Adrenal gland (tissue), 5 donors: ENCODE data around the gene EPHB1.

Experiments used
- POLR2A ChIP-seq, 2 donors: fragments of 450-650 bp; IDR thresholded peaks; one replicate each; pipeline ENCODE4 v1.6.1; 2017; ENCODE audit warnings: antibody characterized with exemption in 2 of 2, mild to moderate bottlenecking in 2 of 2, moderate library complexity in 1 of 2
- TF ChIP-seq, protein P1 (sequence below), 6 experiments: fragments of 450-650 bp in 4 of 6; fragments of 200-600 bp in 2 of 6; sonication (generic) in 1 of 6; IDR thresholded peaks; 1 replicate in 5 of 6; 2 replicates in 1 of 6; pipeline versions ENCODE4 v1.5.1 to v1.8.0; 2016 to 2021; ENCODE audit warnings: antibody characterized with exemption in 6 of 6, mild to moderate bottlenecking in 2 of 6, moderate library complexity in 1 of 6
- donor health status: DM: no; HTN: no; CAD: no.

GRCh38 chr3:134874737-134875413 lies 79.8 kb downstream of the EPHB1 start:
- TF ChIP-seq, protein P1, sequence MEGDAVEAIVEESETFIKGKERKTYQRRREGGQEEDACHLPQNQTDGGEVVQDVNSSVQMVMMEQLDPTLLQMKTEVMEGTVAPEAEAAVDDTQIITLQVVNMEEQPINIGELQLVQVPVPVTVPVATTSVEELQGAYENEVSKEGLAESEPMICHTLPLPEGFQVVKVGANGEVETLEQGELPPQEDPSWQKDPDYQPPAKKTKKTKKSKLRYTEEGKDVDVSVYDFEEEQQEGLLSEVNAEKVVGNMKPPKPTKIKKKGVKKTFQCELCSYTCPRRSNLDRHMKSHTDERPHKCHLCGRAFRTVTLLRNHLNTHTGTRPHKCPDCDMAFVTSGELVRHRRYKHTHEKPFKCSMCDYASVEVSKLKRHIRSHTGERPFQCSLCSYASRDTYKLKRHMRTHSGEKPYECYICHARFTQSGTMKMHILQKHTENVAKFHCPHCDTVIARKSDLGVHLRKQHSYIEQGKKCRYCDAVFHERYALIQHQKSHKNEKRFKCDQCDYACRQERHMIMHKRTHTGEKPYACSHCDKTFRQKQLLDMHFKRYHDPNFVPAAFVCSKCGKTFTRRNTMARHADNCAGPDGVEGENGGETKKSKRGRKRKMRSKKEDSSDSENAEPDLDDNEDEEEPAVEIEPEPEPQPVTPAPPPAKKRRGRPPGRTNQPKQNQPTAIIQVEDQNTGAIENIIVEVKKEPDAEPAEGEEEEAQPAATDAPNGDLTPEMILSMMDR (IDR thresholded peaks at IDR 0.05) = no peak
- no peak for TF ChIP-seq POLR2A (IDR thresholded peaks at IDR 0.05)
